OCI-LY1 (cell line): ENCODE results near the gene TRABD2A.

Source experiments
- H2AFZ ChIP-seq: fragments of 200-600 bp; sonication (generic), shearing (Covaris generic); 2 replicates; pipeline ENCODE4 v1.6.0; 2014; ENCODE audit warnings: antibody characterized with exemption, mild to moderate bottlenecking, low read length
- H3F3A ChIP-seq: fragments of 200-600 bp; sonication (generic), shearing (Covaris generic); 2 replicates; pipeline ENCODE4 v1.6.0; 2014; ENCODE audit warnings: mild to moderate bottlenecking, antibody characterized with exemption, low read length, moderate library complexity; ENCODE audit not compliant: insufficient read depth
- H3K27ac ChIP-seq: fragments of 200-600 bp; sonication (generic); 2 replicates; pipeline ENCODE4 v1.5.1; 2014; ENCODE audit warnings: low read length, mixed run types, mild to moderate bottlenecking, low read depth; ENCODE audit not compliant: poor library complexity, severe bottlenecking
- H3K27me3 ChIP-seq: fragments of 200-600 bp; sonication (generic); 2 replicates; pipeline ENCODE4 v1.6.0; 2014; ENCODE audit warnings: antibody characterized with exemption, mild to moderate bottlenecking, low read length, moderate library complexity; ENCODE audit not compliant: insufficient read depth
- H3K36me3 ChIP-seq: fragments of 200-600 bp; sonication (generic); 2 replicates; pipeline ENCODE4 v1.6.1; 2014; ENCODE audit warnings: mild to moderate bottlenecking, antibody characterized with exemption, low read length, moderate library complexity, mixed read lengths; ENCODE audit not compliant: insufficient read depth
- H3K4me1 ChIP-seq: fragments of 200-600 bp; sonication (generic); 2 replicates; pipeline ENCODE4 v1.5.1; 2014; ENCODE audit warnings: mild to moderate bottlenecking, low read length, moderate library complexity; ENCODE audit not compliant: insufficient read depth, severe bottlenecking
- H3K4me2 ChIP-seq: fragments of 200-600 bp; sonication (generic), shearing (Covaris generic); 2 replicates; pipeline ENCODE4 v1.6.1; 2014; ENCODE audit warnings: low read length
- H3K4me3 ChIP-seq: fragments of 200-600 bp; sonication (generic); 2 replicates; pipeline ENCODE4 v1.5.1; 2014; ENCODE audit warnings: low read length, low read depth, mild to moderate bottlenecking, mixed read lengths; ENCODE audit not compliant: poor library complexity, severe bottlenecking
- H3K79me2 ChIP-seq: fragments of 200-600 bp; shearing (Covaris generic); 2 replicates; pipeline ENCODE4 v1.6.1; 2016; ENCODE audit warnings: mixed run types, low read length, mixed read lengths; ENCODE audit not compliant: insufficient read depth
- H3K9ac ChIP-seq: fragments of 200-600 bp; sonication (generic), shearing (Covaris generic); 2 replicates; pipeline ENCODE4 v1.6.1; 2014; ENCODE audit warnings: mild to moderate bottlenecking, low read length, mixed read lengths
- H3K9me2 ChIP-seq: fragments of 200-600 bp; sonication (generic), shearing (Covaris generic); 2 replicates; pipeline ENCODE4 v1.6.1; 2014; ENCODE audit warnings: low read depth, mild to moderate bottlenecking, low read length, mixed read lengths
- H3K9me3 ChIP-seq: fragments of 200-600 bp; shearing (Covaris generic); 2 replicates; pipeline ENCODE4 v1.6.1; 2014; ENCODE audit warnings: low read length, mixed read lengths
- H4K20me1 ChIP-seq: fragments of 200-600 bp; sonication (generic), shearing (Covaris generic); 2 replicates; pipeline ENCODE4 v1.6.0; 2016; ENCODE audit warnings: mild to moderate bottlenecking, low read length; ENCODE audit not compliant: insufficient read depth
- EZH2 ChIP-seq: fragments of 200-600 bp; sonication (generic), shearing (Covaris generic); IDR thresholded peaks from 2 replicates; pipeline ENCODE4 v1.8.0; 2017; ENCODE audit warnings: borderline replicate concordance, mixed run types, mild to moderate bottlenecking, antibody characterized with exemption, low read length, moderate library complexity, mixed read lengths
- TF ChIP-seq, protein P1 (sequence below): fragments of 200-600 bp; sonication (generic), shearing (Covaris generic); IDR thresholded peaks from 2 replicates; pipeline ENCODE4 v1.5.1; 2017; ENCODE audit warnings: mild to moderate bottlenecking, antibody characterized with exemption, low read length, moderate library complexity, mixed read lengths

Gene TRABD2A

GRCh38 chr2:84905181-84906107 is 24.6 kb upstream of the TRABD2A start, which contains the start of gene TMSB10:
TSS of gene TMSB10 (plus strand) at chr2:84905656.
- Histone ChIP-seq H3K27ac (peak within 1 kb of the TSS; percentile 60), H3K9me3 (no peaks in the 10 kb centered on the region), H3F3A (no peaks in the 10 kb centered on the region), H3K4me1 (peaks cover 17% of the 10 kb centered on the region), H3K36me3 (peaks cover 9% of the 10 kb centered on the region; the same call in 1 of the 2 replicates), H3K4me3 (peak within 1 kb of the TSS; percentile 97), H3K27me3 (no peaks in the 10 kb centered on the region), H3K9ac (peak within 1 kb of the TSS; percentile 91), H4K20me1 (no peaks in the 10 kb centered on the region), H3K4me2 (peak within 1 kb of the TSS; percentile 99), H2AFZ (peak within 1 kb of the TSS; percentile 52; the same call in 1 of the 2 replicates), H3K79me2 (0 out of 2 replicates have a peak, but pooled peaks cover 5% of the 10 kb centered on the region), H3K9me2 (no peaks in the 10 kb centered on the region)
- TF ChIP-seq EZH2, result no peak
- TF ChIP-seq, protein P1, sequence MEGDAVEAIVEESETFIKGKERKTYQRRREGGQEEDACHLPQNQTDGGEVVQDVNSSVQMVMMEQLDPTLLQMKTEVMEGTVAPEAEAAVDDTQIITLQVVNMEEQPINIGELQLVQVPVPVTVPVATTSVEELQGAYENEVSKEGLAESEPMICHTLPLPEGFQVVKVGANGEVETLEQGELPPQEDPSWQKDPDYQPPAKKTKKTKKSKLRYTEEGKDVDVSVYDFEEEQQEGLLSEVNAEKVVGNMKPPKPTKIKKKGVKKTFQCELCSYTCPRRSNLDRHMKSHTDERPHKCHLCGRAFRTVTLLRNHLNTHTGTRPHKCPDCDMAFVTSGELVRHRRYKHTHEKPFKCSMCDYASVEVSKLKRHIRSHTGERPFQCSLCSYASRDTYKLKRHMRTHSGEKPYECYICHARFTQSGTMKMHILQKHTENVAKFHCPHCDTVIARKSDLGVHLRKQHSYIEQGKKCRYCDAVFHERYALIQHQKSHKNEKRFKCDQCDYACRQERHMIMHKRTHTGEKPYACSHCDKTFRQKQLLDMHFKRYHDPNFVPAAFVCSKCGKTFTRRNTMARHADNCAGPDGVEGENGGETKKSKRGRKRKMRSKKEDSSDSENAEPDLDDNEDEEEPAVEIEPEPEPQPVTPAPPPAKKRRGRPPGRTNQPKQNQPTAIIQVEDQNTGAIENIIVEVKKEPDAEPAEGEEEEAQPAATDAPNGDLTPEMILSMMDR, result peak; percentile 31; the same call in 1 of the 2 replicates

GRCh38 chr2:84904717-84905174 is 23.9 kb upstream of the TRABD2A start:
- TF ChIP-seq, protein P1, result no peak
- TF ChIP-seq EZH2, result no peak
- H3K27ac ChIP-seq, result no peak overlapping the region

DNA sequence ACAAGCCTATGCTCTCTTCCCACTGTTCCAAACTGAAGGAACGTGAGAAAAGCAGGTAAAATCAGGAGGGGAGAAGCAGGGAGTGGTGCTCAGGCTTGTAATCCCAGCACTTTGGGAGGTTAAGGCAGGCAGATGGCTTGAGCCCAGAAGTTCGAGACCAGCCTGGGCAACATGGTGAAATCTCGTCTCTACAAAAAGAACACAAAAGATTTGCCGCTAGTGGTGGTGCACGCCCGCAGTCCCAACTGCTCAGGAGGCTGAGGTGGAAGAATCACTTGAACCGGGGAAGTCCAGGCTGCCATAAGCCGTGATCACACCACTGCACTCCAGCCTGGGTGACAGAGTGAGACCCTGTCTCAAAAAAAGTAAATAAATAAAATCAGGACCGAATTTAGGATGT is 23.3 kb upstream of the TRABD2A start:
- Histone ChIP-seq H3K4me3 (no peak overlapping the region), H3K9me2 (no peaks in the 10 kb centered on the region), H3K9me3 (no peaks in the 10 kb centered on the region), H3K27ac (no peak overlapping the region), H3K79me2 (0 out of 2 replicates have a peak, but pooled peaks cover 5% of the 10 kb centered on the region), H3F3A (no peaks in the 10 kb centered on the region), H2AFZ (no peak overlapping the region), H3K27me3 (no peaks in the 10 kb centered on the region), H4K20me1 (no peaks in the 10 kb centered on the region), H3K9ac (no peak overlapping the region), H3K36me3 (peaks cover 9% of the 10 kb centered on the region; the same call in 1 of the 2 replicates), H3K4me2 (no peak overlapping the region; the same call in 1 of the 2 replicates), H3K4me1 (peaks cover 17% of the 10 kb centered on the region)
- TF ChIP-seq, protein P1, result no peak
- no peak for TF ChIP-seq EZH2

More at GRCh38 chr2:84904717-84905174, 23.9 kb upstream of the TRABD2A start:
- Histone ChIP-seq H3K4me3 (peak overlapping the region; percentile 97), H2AFZ (peak overlapping the region; percentile 52; the same call in 1 of the 2 replicates), H4K20me1 (no peaks in the 10 kb centered on the region), H3K4me1 (peaks cover 17% of the 10 kb centered on the region), H3K9me2 (no peaks in the 10 kb centered on the region), H3K9ac (peak overlapping the region; percentile 91), H3K27me3 (no peaks in the 10 kb centered on the region), H3K36me3 (peaks cover 9% of the 10 kb centered on the region; the same call in 1 of the 2 replicates), H3K4me2 (peak overlapping the region; percentile 99), H3K79me2 (0 out of 2 replicates have a peak, but pooled peaks cover 5% of the 10 kb centered on the region), H3F3A (no peaks in the 10 kb centered on the region), H3K9me3 (no peaks in the 10 kb centered on the region)
